Liver (tissue), 9 donors: Measurements from ENCODE around the gene ISG20L2. TPM values are rescaled to one million over a fixed set of nuclear protein-coding genes. Genes with fewer than 3 reads are reported as not detected.

Experiments used
- DNase-seq: peaks from one replicate; pipeline ENCODE4 v3.0.0-alpha.2; 2017; ENCODE audit warnings: low spot score
- H3K27ac ChIP-seq, 2 donors: one replicate each; pipeline ENCODE4 v1.7.0; 2013; ENCODE audit warnings: inconsistent platforms in 2 of 2, low read length in 2 of 2, control low read depth in 1 of 2, low read depth in 1 of 2, mild to moderate bottlenecking in 1 of 2
- H3K27me3 ChIP-seq, 4 donors: one replicate each; pipeline versions ENCODE4 v1.6.1 to v1.7.0; 2013; ENCODE audit warnings: low read length in 3 of 4, inconsistent platforms in 1 of 4, mild to moderate bottlenecking in 1 of 4, moderate library complexity in 1 of 4; ENCODE audit not compliant: control insufficient read depth in 4 of 4, insufficient read depth in 4 of 4
- H3K36me3 ChIP-seq, 4 donors: one replicate each; pipeline versions ENCODE4 v1.6.1 to v1.7.0; 2013; ENCODE audit warnings: low read length in 3 of 4, mild to moderate bottlenecking in 3 of 4, low read depth in 1 of 4, moderate library complexity in 1 of 4; ENCODE audit not compliant: control insufficient read depth in 4 of 4, insufficient read depth in 3 of 4
- H3K4me1 ChIP-seq, 4 donors: one replicate each; pipeline versions ENCODE4 v1.6.1 to v1.7.0; 2013; ENCODE audit warnings: low read length in 3 of 4, mild to moderate bottlenecking in 3 of 4, moderate library complexity in 1 of 4; ENCODE audit not compliant: control insufficient read depth in 4 of 4, insufficient read depth in 4 of 4
- H3K4me3 ChIP-seq, 3 donors: one replicate each; pipeline versions ENCODE4 v1.6.1 to v1.7.0; 2013; ENCODE audit warnings: low read length in 3 of 3, control low read depth in 1 of 3, low read depth in 1 of 3, mild to moderate bottlenecking in 1 of 3
- H3K9ac ChIP-seq, 2 donors: one replicate each; pipeline ENCODE4 v1.7.0; 2013; ENCODE audit warnings: low read length in 2 of 2, mild to moderate bottlenecking in 2 of 2, moderate library complexity in 2 of 2, control low read depth in 1 of 2, low read depth in 1 of 2
- H3K9me3 ChIP-seq, 4 donors: one replicate each; pipeline versions ENCODE4 v1.6.1 to v1.7.0; 2013; ENCODE audit warnings: low read length in 3 of 4; ENCODE audit not compliant: control insufficient read depth in 4 of 4
- ATF3 ChIP-seq: IDR thresholded peaks from 2 replicates; pipeline ENCODE4 v1.6.1; 2016; ENCODE audit warnings: antibody characterized with exemption
- CTCF ChIP-seq: fragments of 150-350 bp; IDR thresholded peaks from 2 replicates; pipeline ENCODE4 v1.5.1; 2017; ENCODE audit warnings: improper control_type of control experiment, low read depth, low read length; ENCODE audit not compliant: missing input control
- EGR1 ChIP-seq, 2 donors: IDR thresholded peaks; 2 replicates each; pipeline ENCODE4 v1.6.1; 2016 to 2018; ENCODE audit warnings: antibody characterized with exemption in 2 of 2, low read depth in 2 of 2
- FOXA1 ChIP-seq: IDR thresholded peaks from 2 replicates; pipeline ENCODE4 v1.6.1; 2016; ENCODE audit warnings: antibody characterized with exemption
- FOXA2 ChIP-seq: IDR thresholded peaks from 2 replicates; pipeline ENCODE4 v1.6.1; 2016; ENCODE audit warnings: antibody characterized with exemption
- GABPA ChIP-seq, 2 donors: IDR thresholded peaks in 1 of 2; conservative IDR thresholded peaks in 1 of 2; 2 replicates each; pipeline ENCODE4 v1.6.1; 2016; ENCODE audit warnings: antibody characterized with exemption in 2 of 2, mild to moderate bottlenecking in 1 of 2, moderate library complexity in 1 of 2
- HNF4A ChIP-seq, 2 donors: conservative IDR thresholded peaks; 2 replicates each; pipeline ENCODE4 v1.6.1; 2016; ENCODE audit warnings: antibody characterized with exemption in 2 of 2, mild to moderate bottlenecking in 2 of 2
- HNF4G ChIP-seq: IDR thresholded peaks from 2 replicates; pipeline ENCODE4 v1.6.1; 2016; ENCODE audit warnings: antibody characterized with exemption
- NR2F2 ChIP-seq: IDR thresholded peaks from 2 replicates; pipeline ENCODE4 v1.6.1; 2016; ENCODE audit warnings: antibody characterized with exemption
- RAD21 ChIP-seq, 2 donors: IDR thresholded peaks; 2 replicates each; pipeline ENCODE4 v1.6.1; 2016; ENCODE audit warnings: antibody characterized with exemption in 2 of 2, mild to moderate bottlenecking in 2 of 2
- RXRA ChIP-seq, 2 donors: IDR thresholded peaks; 2 replicates each; pipeline ENCODE4 v1.6.1; 2017 to 2018; ENCODE audit warnings: antibody characterized with exemption in 2 of 2, mild to moderate bottlenecking in 1 of 2
- SP1 ChIP-seq: IDR thresholded peaks from 2 replicates; pipeline ENCODE4 v1.6.1; 2018; ENCODE audit warnings: antibody characterized with exemption, mild to moderate bottlenecking
- TAF1 ChIP-seq: conservative IDR thresholded peaks from 2 replicates; pipeline ENCODE4 v1.6.1; 2016; ENCODE audit warnings: antibody characterized with exemption, mild to moderate bottlenecking
- YY1 ChIP-seq: IDR thresholded peaks from 2 replicates; pipeline ENCODE4 v1.6.1; 2016; ENCODE audit warnings: antibody characterized with exemption, mild to moderate bottlenecking
- ZBTB33 ChIP-seq: IDR thresholded peaks from 2 replicates; pipeline ENCODE4 v1.6.1; 2016; ENCODE audit warnings: antibody characterized with exemption
- WGBS: extraction: QIAGEN DNeasy Blood & Tissue Kit; methylation state at CpG from one replicate; pipeline ENCODE4 v1.1.7; 2013; 5-methylcytosine and 5-hydroxymethylcytosine counted together
- polyA plus RNA-seq, 2 donors: library from polyadenylated mRNA; stranded (reverse) in 1 of 2; unstranded in 1 of 2; fragments of 200-250 nt in 1 of 2; fragments of >200 nt in 1 of 2; fragmentation: Nextera tagmentation in 1 of 2; extraction: Ambion mirVana in 1 of 2; gene quantifications; one replicate each; pipeline versions ENCODE4 v1.2.1 to v1.2.3, GENCODE V29; 2013 to 2015
- total RNA-seq, 2 donors: library from RNA; depleted of rRNA; stranded (reverse); fragments of >200 nt; gene quantifications; one replicate each; pipeline ENCODE4 v1.2.3, GENCODE V29; 2014
- TF ChIP-seq, protein P1 (sequence below): IDR thresholded peaks from 2 replicates; pipeline ENCODE4 v1.6.1; 2016; ENCODE audit warnings: antibody characterized with exemption
- TF ChIP-seq, protein P2 (sequence below): IDR thresholded peaks from 2 replicates; pipeline ENCODE4 v1.6.1; 2016; ENCODE audit warnings: antibody characterized with exemption, mild to moderate bottlenecking
- donor health status: healthy.
- donor health status: healthy.
- donor health status: healthy.
- donor health status: healthy.
- donor health status: healthy.

ISG20L2 gene
- total and polyA plus RNA-seq, 4 donors = 5.6 to 9.9 (median 6.7) TPM

- no peaks in the 10 kb centered on the region for H3K9me3 ChIP-seq
- no peak for DNase-seq
- no peaks in the 10 kb centered on the region for H3K27me3 ChIP-seq
- H3K4me1 ChIP-seq = peaks cover 4 to 17% (median 13%) of the 10 kb centered on the region in 4 donors
- WGBS = 81% methylated on average over 5 of the region's 5 CpGs
- H3K36me3 ChIP-seq = no peaks in the 10 kb centered on the region
- no peak overlapping the region for H3K4me3 ChIP-seq
- TF ChIP-seq TAF1 (no peak), RAD21 (IDR thresholded peaks at IDR 0.05) (no peak), GABPA (IDR thresholded peaks at IDR 0.05 in 1 of 2, conservative IDR thresholded peaks at IDR 0.05 in 1 of 2) (no peak), HNF4G (no peak), FOXA1 (no peak), SP1 (no peak), EGR1 (IDR thresholded peaks at IDR 0.05; ENCODE audit: low read depth in 2 of 2) (no peak), RXRA (IDR thresholded peaks at IDR 0.05) (no peak), HNF4A (conservative IDR thresholded peaks at IDR 0.05) (no peak), ZBTB33 (no peak), ATF3 (no peak), NR2F2 (no peak), FOXA2 (no peak), YY1 (no peak), CTCF (no peak)
- TF ChIP-seq, protein P1, sequence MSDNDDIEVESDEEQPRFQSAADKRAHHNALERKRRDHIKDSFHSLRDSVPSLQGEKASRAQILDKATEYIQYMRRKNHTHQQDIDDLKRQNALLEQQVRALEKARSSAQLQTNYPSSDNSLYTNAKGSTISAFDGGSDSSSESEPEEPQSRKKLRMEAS = no peak
- TF ChIP-seq, protein P2, sequence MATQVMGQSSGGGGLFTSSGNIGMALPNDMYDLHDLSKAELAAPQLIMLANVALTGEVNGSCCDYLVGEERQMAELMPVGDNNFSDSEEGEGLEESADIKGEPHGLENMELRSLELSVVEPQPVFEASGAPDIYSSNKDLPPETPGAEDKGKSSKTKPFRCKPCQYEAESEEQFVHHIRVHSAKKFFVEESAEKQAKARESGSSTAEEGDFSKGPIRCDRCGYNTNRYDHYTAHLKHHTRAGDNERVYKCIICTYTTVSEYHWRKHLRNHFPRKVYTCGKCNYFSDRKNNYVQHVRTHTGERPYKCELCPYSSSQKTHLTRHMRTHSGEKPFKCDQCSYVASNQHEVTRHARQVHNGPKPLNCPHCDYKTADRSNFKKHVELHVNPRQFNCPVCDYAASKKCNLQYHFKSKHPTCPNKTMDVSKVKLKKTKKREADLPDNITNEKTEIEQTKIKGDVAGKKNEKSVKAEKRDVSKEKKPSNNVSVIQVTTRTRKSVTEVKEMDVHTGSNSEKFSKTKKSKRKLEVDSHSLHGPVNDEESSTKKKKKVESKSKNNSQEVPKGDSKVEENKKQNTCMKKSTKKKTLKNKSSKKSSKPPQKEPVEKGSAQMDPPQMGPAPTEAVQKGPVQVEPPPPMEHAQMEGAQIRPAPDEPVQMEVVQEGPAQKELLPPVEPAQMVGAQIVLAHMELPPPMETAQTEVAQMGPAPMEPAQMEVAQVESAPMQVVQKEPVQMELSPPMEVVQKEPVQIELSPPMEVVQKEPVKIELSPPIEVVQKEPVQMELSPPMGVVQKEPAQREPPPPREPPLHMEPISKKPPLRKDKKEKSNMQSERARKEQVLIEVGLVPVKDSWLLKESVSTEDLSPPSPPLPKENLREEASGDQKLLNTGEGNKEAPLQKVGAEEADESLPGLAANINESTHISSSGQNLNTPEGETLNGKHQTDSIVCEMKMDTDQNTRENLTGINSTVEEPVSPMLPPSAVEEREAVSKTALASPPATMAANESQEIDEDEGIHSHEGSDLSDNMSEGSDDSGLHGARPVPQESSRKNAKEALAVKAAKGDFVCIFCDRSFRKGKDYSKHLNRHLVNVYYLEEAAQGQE = no peak
- no peak overlapping the region for H3K27ac ChIP-seq
- H3K9ac ChIP-seq = no peak overlapping the region
Observed at GRCh38 chr1:156755527-156755950, 27.0 kb upstream of the ISG20L2 start.

- Histone ChIP-seq H3K9me3 (no peaks in the 10 kb centered on the region), H3K27me3 (no peaks in the 10 kb centered on the region), H3K4me3 (no peak overlapping the region), H3K4me1 (peaks cover 4 to 26% (median 21%) of the 10 kb centered on the region in 4 donors), H3K27ac (no peak overlapping the region), H3K36me3 (no peaks in the 10 kb centered on the region), H3K9ac (no peak overlapping the region)
- 92% methylated on average over 8 of the region's 8 CpGs for WGBS
- DNase-seq = no peak
- TF ChIP-seq, protein P2 = no peak
- TF ChIP-seq FOXA1 (no peak), CTCF (no peak), EGR1 (IDR thresholded peaks at IDR 0.05; ENCODE audit: low read depth in 2 of 2) (no peak), RAD21 (IDR thresholded peaks at IDR 0.05) (no peak), HNF4A (conservative IDR thresholded peaks at IDR 0.05) (no peak), TAF1 (no peak), GABPA (IDR thresholded peaks at IDR 0.05 in 1 of 2, conservative IDR thresholded peaks at IDR 0.05 in 1 of 2) (no peak), NR2F2 (no peak), ATF3 (no peak), FOXA2 (no peak)
Observed at GRCh38 chr1:156754219-156754618, 25.7 kb upstream of the ISG20L2 start.
